ENCODE measurements around the gene KCTD14.
"Not testable (repeated sequence)": the region's sequence is repeated elsewhere in the genome, so short reads cannot be mapped to it uniquely, and the experiment has no call there.

KCTD14 gene, protein sequence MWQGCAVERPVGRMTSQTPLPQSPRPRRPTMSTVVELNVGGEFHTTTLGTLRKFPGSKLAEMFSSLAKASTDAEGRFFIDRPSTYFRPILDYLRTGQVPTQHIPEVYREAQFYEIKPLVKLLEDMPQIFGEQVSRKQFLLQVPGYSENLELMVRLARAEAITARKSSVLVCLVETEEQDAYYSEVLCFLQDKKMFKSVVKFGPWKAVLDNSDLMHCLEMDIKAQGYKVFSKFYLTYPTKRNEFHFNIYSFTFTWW

DNA sequence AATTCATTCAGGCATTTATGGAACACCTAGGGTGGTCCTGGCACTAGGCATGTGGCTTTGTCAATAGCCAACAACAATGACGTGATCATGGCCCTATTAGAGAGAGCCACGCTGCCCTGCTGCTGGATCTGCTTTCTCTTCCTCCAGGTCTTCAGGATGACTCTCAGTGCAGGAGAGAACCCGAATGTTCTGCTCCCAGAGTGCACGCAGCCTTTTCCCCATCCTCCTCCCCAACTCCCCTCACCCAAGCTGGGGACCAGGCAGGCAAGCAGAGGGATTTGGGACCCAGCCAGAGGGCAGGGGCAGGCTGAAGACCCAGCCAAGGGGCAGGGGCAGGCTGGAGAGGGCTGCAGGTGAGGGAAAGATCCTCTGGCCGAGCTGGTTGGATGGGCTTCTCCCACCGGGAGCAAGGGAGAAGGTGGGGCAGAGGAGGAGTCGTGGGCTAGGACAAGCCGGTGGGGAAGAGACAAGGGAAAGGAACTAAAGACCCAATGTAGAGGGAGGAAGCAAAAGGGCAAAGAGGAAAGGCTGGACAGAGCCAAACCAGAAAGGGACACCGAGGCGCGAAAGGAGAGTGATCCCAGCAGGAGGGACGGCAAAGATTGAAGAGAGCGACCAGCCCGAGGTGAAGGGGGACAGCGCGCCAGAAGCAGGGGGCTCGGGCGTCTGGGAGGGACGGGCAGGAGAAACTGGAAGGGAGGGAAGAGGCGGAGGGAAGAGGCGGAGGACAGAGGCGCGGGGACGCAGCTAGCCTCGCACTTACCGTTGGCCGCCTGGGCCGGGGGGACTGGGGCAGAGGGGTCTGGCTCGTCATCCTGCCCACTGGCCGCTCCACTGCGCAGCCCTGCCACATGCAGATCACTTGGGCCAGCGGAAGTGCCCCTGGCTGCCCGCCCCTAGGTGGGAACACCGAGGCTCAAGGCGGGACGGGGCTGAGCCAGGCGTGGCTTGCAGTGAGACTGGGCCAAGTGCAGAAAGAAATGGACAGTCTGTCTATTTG lies at the start of gene KCTD14:
Gene KCTD14, minus strand, starts transcription at position 880 of the 1,000 bp plus-strand sequence. Its CDS starts 27 bp downstream, at position 853.
- no peak for DNase-seq (ENCODE audit: low read depth)

DNA sequence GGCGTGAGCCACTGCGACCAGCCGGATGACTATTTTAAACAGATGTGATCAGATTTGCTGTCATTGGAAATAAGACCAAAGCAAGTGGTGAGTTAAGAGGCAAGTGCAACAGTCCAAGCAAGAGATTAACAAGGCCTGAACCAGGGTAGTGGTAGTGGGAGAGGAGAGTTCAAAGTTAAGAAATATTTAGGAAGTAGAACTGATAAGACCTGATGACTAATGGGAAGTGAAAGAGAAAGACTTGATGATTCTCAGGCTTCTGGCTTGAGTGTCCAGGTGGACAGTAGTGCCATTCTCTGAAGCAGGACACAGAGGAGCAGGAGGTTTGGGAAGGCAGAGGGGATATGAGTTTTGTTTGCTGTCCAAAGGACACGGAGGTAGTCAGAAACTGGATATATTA lies 49.4 kb upstream of the KCTD14 start:
- no peak for DNase-seq (ENCODE audit: low read depth)

DNA sequence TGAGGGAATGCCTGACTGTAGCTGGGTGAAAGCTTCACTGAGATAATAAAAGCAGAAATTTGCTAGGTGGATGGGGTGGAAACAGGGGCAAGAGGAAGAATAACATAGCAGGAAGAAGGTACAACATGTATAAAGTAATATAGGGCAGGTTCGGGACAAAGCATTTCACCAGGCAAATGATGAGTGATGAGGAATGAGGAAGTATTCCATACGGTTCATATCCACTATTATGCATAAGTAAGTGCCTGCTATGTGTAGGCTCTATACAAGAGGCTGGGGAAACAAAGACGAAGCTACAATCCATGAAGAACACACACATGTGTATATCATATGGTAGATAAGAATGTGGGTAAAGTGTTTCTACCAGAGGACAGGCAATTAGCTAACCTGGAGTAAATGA lies 48.6 kb upstream of the KCTD14 start:
- no peak for DNase-seq (ENCODE audit: low read depth)

DNA sequence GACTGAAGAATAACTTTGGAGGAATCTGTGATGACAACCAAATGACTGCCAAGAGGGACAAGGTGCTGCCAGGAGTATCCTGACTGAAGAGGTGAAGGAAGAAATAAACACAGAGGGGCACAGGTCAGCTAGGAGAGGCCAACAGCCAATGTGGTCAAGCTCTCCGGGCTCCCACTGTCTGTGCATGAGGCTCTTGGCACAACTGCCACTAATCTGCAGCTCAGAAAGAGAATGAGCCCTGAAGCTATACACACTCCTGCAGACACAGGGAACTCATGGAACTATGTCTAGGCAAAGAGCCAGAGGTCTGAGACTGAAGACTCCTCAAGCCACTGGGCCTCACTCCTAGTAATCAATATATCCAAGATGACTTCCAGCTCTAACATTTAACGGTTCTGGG lies 47.5 kb upstream of the KCTD14 start:
- no peak for DNase-seq (ENCODE audit: low read depth)

DNA sequence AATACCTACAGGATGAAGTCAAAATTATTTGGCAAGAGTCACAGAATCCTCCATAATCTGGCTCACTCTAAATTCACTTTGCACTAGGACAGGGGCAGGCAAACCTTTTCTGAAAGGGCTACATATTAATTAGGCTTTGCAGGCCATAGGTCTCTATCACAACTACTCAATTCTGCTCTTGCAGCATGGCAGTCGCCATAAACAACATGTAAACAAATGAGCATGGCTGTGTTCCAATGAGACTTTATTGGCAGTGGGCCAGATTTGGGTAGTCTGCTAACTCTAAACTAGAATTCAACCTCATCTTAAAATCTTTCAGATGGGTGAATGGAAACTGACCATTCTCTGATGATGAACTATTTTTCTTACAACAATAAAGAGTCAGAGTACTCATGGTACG lies 46.4 kb upstream of the KCTD14 start:
- no peak for DNase-seq (ENCODE audit: low read depth)

DNA sequence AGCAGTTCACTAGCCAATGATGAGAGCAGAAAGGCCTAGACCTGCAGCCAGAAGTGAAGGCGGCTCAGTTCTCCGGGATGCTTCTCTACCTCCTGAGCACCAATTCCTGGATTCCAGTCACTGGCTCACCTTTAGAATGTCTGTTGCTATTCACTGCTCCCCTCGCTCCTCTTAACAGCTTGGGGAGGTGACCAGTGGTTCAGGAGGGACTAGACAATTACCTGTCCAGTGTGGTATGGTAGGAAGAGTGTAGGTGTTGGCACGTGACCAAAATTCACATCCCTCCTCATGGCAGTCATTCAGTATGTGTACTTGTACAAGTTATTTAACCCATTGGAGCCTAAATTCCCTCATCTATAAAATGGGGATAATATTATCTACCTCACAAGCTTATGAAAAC lies 44.6 kb upstream of the KCTD14 start:
- no peak for DNase-seq (ENCODE audit: low read depth)

DNA sequence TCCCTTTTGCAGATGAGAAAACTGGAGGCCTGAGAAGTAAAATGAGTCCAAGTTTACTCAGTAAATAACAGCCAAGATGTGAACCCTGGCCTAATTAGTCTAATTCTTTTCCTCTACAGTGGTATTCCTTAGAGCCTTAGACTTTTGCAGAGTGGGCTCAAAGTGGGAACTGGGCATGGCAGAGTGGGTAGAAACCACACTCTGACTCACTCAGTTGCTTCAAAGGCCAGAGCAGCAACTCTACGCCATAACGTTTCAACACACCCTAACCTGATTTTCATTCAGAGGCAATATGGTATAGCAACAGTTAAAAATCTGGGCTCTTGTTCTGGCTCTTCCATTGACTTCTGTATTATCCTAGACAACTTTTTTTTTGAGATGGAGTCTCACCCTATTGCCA lies 43.4 kb upstream of the KCTD14 start:
- DNase-seq (ENCODE audit: low read depth): no peak

DNA sequence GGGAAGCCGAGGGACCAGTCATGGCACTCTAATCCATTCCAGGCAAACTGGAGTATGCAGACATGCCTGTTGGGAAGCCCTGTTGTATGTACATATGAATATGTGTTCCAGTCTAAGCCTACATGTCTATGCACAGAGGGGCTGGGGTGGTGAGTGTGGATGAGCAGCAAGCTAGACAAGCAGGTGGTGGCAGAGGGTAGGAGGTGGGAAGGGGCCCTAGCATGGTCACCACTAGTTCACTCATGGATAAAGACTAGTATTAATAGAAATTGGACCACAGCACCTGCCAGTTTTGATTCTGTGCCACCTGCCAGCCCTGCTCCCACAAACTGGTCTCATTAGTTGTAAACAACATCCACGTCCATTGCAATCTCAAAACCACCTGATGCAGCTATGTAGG lies 42.1 kb upstream of the KCTD14 start:
- DNase-seq (ENCODE audit: low read depth): no peak

DNA sequence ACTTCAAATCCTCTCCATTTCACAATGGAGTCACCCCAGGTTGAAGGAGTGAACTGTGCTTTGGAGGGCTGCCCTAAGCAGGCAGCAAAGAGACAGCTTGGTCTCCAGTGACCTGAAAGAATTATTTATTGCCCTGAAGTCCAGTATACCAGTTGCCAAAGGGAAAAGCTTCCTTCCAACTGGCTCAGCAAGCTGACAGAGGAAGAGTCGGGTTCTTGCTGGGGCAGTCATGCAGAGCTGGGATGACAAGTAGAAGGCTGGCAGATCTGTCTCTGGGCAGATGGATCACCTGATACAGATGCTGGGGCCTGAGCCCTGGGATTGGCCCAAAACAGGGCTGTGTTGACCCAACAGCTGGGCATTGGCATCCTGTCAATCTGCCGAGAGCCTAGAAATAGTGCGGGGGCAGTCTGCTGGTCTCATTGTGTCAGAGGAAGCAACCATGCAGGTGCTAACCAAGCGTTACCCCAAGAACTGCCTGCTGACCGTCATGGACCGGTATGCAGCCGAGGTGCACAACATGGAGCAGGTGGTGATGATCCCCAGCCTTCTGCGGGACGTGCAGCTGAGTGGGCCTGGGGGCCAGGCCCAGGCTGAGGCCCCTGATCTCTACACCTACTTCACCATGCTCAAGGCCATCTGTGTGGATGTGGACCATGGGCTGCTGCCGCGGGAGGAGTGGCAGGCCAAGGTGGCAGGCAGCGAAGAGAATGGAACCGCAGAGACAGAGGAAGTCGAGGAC lies 40.5 kb upstream of the KCTD14 start, which contains the start of gene THRSP:
Gene THRSP, plus strand, starts transcription at position 422 of the 742 bp plus-strand sequence. Its CDS starts 21 bp downstream, at position 443.
- DNase-seq (ENCODE audit: low read depth): no peak

DNA sequence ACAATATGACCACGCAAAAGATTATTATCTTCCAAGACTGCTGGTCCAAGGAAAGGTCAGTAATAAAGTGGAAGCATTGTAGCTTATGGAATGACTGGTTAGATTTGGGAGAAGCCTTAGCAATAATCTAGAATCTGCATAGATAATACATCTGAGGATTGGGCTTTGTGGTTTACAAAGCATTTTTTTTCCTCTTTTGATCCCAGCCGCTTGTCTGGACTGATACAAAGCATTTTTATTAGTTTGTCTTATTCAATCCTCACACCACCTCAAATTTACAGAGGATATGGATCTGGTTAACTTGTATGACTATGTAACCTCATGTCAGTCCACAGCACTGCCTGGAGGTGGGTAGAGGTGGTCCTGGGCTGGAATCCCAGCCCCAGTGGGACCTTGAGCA lies 39.6 kb upstream of the KCTD14 start:
- no peak for DNase-seq (ENCODE audit: low read depth)

DNA sequence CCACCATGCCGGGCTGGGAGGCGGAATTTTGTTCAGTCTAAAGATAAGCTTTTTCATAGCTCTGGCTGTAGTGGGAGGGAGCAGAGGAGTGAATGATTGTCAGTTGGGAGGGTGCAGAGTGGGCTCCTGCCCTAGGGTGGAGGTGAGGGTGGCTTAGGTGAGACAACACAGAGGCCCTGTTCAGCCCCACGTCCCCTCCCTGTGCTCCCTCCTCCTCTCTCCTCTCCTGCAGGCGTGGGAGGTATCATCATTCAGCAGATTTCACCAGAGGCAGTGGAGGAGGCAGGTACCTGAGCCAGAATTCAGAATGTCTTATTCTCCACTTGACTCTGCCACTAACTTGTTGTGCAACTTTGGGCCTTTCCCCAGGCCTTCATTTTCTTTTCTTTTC lies 38.8 kb upstream of the KCTD14 start:
- no peak for DNase-seq (ENCODE audit: low read depth)

DNA sequence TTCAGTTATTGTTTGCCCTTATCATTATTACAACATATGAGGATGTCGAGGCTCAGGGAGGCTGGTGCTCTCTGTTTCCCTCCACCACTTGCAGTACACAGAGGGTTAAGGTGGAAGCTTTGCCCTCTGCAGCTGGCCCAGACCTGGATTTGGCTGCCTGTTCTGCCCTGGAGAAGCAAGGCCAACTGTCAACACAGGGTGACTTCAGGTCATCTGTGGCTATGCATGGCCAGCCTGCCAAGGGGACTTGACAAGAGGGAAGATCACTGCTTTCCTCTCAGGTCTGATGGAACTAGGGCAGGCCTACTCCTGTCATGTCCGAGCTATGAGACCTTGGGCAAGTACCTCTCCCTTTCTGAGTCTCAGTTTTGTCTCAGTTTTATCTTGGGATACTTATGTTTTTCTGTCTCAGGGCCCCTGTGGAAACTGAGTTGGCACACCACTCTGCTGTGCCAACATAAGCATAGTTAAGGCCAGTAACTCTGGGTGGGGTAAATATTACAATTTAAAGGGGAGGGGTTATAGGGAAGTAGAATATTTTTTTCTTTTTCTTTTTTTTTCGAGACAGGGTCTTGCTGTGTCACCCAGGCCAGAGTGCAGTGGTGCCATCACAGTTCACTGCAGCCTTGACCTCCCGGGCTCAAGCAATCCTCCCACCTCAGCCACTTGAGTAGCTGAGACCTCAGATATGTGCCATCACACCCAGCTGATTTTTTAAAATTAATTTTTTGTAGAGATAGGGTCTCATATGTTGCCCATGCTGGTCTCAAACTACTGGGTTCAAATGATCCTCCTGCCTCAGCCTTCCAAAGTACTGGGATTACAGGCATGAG lies 38.2 kb upstream of the KCTD14 start:
- no peak for DNase-seq (ENCODE audit: low read depth)

DNA sequence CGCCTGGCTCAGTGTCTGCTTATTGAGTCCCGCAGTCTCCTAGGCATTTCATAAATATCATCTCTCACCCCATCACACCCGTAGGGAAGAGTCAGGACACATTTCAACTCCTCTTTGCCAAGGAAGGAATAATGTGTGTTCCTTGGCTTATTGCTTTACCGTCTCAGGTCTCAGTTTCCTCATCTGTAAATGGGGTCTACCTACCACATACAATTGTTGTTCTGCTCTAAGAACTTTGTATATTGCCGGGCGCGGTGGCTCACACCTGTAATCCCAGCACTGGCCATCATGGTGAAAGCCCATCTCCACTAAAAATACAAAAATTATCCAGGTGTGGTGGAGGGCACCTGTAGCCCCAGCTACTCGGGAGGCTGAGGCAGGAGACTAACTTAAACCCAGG lies 37.5 kb upstream of the KCTD14 start:
- DNase-seq (ENCODE audit: low read depth): no peak

DNA sequence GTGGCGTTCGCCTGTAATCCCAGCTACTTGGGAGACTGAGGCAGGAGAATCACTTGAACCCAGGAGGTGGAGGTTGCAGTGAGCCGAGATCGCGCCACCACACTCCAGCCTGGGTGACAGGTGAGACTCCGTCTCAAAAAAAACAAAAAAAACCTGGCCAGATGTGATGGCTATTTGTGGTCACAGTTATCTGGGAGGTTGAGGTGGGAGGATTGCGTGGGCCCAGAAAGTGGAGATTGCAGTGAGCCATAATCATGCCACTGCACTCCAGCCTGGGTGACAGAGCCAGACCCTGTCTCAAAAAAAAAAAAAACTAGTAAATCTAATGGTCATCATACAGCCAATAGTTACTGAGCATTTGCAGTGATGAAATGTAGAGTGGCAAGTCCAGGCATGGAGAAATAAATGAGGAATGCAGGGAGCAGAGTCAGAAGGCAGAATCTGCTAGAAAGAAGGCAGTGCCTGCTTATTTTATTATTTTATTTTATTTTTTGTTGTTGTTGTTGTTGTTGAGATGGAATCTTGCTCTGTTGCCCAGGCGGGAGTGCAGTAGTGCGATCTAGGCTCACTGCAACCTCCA lies 36.8 kb upstream of the KCTD14 start:
- DNase-seq (ENCODE audit: low read depth): not testable (repeated sequence)

DNA sequence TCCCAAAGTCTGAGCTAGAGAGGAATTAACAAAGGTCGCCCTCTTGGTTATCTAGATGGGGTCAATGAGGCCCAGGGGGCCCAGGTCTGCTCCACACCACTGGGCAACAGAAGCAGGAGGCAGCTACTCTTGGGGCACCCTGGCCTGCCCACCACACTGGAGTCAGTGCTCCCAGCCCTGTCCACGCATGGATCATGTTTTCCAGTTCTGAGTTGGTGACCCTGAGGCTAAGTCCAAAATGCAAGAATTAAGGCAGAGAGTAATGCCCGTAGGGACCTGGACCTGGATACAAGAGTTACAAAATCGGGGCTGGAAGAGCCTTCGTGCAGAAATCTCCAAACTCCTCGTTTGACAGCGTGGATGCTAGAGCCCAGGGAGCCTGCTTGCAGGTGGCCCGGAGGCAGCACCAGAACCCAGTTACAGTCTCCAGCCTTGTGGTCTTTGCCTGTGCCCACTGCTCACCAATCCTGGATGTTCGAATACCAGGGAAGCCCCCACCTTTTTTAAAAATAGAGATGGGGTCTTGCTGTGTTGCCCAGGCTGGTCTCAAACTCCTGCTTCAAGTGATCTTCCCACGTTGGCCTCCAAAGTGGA lies 34.5 kb upstream of the KCTD14 start:
- DNase-seq (ENCODE audit: low read depth): no peak

DNA sequence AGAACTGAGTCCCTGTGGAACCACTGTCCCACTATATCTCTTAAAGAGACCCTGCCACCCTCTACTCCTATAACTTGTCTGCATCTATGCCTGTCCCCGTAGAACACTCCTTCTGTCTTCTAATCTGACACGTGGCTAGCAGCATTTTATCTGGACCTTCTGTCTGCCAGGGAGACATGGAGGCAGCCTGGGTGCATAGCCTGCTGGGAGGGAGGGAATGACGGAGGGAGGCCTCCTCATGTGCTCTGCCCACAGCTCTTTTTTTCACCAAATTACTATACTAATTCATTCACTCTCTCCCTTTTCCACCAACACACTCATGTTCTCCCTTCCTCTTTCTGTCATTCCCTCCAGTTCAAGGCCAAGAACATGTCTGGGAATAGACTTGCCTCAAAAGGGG lies 33.0 kb upstream of the KCTD14 start:
- no peak for DNase-seq (ENCODE audit: low read depth)

DNA sequence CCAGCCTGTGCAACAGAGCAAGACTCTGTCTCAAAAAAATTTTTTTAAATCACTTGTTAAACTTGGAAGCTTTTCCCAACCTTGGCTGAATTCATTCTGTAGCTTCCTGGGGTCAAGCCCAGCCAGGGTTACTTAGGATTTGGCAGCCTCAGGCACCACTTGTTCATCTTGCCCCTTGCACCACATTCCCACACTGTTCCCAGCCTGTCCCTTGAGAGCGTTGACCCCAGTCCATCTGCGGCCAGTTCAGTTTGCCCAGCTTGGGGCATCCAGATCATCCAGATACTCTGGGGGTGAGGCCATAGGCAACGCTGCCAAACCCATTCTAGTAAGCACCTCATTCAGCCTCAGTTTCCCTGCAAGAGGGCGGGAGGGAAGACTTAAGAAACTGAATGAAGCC lies 31.9 kb upstream of the KCTD14 start:
- no peak for DNase-seq (ENCODE audit: low read depth)

DNA sequence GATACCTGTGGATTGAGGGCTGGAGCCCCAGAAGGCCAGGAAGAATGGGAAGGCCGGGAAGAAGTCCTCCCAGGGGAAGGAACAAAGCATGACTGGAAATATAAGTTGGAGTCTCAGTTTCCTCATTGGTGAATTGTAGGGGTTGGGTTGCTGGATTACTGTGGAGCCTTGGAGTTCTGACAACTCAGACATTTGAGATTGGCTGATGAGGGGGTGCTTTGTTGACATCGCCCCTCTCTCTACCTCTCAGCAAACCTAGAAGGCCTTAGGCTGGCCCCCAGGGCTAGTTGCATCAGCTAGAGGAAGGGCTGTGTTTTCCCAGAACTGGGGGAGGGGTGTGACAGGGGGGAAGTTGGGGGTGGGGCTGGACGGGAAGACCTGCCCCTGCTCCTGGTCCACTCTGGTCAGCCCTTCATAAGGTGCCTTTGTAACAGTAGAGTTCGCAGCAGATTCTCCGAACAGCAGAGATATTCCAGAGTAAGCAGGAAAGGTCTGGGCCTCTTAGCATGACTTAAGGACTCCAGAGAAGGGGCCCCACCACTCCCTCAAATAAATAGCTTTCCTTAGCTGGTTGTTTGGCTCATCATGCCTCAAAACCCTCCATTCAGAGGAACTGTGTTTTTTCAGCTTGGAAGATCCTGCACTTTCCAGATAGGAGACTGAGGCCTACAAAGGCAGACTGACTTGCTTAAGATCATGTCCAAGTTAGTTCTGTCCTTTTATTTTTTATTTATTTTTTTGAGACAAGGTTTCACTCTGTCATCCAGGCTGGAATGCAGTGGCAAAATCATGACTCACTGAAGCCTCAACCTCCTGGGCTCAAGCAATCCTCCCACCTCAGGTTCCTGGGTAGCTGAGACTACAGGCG lies 28.1 kb upstream of the KCTD14 start:
- DNase-seq (ENCODE audit: low read depth): no peak

DNA sequence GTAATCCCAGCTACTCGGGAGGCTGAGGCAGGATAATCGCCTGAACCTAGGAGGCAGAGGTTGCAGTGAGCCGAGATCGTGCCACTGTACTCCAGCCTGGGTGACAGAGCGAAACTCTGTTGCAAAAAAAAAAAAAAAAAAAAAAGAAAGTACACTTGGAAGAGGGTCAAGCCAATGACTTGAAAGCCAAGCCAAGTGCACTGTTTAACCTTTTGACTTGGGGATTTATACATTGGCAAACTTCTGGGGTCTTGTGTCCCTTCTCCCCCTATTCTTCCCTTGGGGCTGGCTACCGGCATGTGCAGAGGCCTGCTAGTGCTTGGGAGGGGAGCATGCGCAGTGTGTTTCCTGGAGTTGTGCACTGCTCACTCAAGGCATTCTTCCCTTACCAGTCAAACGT lies 26.3 kb upstream of the KCTD14 start:
- DNase-seq (ENCODE audit: low read depth): no peak

DNA sequence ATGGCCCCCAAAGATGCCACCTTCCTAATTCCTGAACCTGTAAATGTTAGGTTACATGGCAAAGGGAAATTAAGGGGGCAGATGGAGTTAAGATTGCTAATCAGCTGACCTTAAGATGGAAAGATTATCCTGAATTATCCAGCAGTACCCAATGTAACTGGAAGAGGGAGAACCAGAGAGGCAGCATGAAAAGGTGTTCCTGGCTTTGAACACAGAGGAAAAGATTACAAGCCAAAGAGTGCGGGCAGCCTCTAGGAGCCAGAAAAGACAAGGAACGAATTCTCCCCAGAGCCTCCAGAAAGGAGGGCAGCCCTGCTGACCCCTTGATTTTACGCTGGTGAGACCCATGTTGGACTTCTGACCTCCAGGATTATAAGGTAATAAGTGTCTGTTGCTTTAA lies 25.5 kb upstream of the KCTD14 start:
- DNase-seq (ENCODE audit: low read depth): no peak

All from stromal cell of bone marrow (primary cell).